ENCODE results near the gene TBC1D9B. TPM values are rescaled to one million over a fixed set of nuclear protein-coding genes. Genes with fewer than 3 reads are reported as not detected.

The TBC1D9B gene
- total RNA-seq, 4 donors from 2014 or later, result 71.4 to 125 (median 100) TPM

DNA sequence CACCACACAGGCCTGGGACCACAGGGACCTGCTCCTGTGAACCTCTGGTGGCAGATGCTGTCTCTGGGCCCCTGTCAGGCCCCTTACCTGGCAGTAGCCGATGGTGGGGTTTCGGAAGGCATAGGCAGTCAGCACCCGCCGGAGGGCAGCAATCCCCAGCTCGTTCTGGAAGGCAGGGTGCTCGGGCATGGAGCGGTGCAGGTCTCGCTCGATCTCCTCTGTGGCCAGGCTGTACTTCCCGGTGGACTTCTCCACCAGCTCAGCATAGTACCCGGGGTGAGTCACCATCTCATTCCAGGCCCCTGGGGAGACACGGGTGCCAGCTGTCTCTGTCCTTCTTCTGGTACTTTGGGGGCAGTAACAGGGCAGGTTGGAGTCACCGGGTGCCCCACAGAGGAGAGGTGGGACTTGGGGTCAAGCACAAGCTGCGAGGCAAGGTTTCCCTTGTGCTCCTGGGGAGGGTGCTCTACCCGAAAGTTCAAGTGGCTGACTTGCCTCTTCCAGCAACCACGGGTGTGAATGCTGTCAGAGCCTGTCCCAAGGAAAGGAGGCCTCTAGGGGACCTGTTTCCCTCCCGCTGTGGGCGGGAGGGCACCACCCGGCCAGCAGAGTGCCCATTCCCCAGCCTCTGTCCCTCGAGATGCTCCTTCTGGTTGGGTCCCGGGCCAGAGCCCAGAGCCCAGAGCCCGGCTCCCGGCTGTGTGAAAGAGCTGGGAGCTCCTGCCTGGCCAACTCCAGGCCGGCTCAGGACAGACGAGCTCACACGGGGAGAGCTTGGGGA, 29.3 kb downstream of the TBC1D9B start:
- no peak for DNase-seq (ENCODE audit: low spot score in 2 of 2)
- 83 to 86% methylated on average over 22 of the region's 26 CpGs for WGBS, 2 donors
- H3K4me3 ChIP-seq (ENCODE audit: low read depth, poor library complexity, severe bottlenecking), result no peak overlapping the region
- intact Hi-C loops (cut with DNase I; ENCODE audit: low total_unique reads), result no loop called here
- TF ChIP-seq, protein P1, sequence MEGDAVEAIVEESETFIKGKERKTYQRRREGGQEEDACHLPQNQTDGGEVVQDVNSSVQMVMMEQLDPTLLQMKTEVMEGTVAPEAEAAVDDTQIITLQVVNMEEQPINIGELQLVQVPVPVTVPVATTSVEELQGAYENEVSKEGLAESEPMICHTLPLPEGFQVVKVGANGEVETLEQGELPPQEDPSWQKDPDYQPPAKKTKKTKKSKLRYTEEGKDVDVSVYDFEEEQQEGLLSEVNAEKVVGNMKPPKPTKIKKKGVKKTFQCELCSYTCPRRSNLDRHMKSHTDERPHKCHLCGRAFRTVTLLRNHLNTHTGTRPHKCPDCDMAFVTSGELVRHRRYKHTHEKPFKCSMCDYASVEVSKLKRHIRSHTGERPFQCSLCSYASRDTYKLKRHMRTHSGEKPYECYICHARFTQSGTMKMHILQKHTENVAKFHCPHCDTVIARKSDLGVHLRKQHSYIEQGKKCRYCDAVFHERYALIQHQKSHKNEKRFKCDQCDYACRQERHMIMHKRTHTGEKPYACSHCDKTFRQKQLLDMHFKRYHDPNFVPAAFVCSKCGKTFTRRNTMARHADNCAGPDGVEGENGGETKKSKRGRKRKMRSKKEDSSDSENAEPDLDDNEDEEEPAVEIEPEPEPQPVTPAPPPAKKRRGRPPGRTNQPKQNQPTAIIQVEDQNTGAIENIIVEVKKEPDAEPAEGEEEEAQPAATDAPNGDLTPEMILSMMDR (IDR thresholded peaks at IDR 0.05), result no peak
- TF ChIP-seq POLR2A (IDR thresholded peaks at IDR 0.05), result no peak

DNA sequence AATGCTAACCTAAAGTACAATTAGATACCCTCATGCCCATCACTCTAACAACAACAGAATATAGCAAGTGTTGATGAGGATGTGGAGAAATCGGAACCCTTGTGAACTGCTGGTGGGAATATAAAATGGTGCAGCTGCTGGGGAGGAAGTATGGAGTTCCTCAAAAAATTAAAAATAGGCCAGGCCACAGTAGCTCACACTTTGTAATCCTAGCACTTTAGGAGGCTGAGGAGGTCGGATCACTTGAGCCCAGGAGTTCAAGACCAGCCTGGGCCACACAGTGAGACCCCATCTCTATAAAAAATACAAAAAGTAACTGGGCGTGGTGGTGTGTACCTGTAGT, 31.1 kb downstream of the TBC1D9B start:
- DNase-seq (ENCODE audit: low spot score in 2 of 2), result no peak
- WGBS, 2 donors, result 97 to 98% methylated on average over 3 of the region's 3 CpGs
- H3K4me3 ChIP-seq (ENCODE audit: low read depth, poor library complexity, severe bottlenecking), result no peak overlapping the region
- intact Hi-C loops (cut with DNase I; ENCODE audit: low total_unique reads), result no loop called here
- no peak for TF ChIP-seq POLR2A (IDR thresholded peaks at IDR 0.05)
- TF ChIP-seq, protein P1 (IDR thresholded peaks at IDR 0.05), result no peak

DNA sequence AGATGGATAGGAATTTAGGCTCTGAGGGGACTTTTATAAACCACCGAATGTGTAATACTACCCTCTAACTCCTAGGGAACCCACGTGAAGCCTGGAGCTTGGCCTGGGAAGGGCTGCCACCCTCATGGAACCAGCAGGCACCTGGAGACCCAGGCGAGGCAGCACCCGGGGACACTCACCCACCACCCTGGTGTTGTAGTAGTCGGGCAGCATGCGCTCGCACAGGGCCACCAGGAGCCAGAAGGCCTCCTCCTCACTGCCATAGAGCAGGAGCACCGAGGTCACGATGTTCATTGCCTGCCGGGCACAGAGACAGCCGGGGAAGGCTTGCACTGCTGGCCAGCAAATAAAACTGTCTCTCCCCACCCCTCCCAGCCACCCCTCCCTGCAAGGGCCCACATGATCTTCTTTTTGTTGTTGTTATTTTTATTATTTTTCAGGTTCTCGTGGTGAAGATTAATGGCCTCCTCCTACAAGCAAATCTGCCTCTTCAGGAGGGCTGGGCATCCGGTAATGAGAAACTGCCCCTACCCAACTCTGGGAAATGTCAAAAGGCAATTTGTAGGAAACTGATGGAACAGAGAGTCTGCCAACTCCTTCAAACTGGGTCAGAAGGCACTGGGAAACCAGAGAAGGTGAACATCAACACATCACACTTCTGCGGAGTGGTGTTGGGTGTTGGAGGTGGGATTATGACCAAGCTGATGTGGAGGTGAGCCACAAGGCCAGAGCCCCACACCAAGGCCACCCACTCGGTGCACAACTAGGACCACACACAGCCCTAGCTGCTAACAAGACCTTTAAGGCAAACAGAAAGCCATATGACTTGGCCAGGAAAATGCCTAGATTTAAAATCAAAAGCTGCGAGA, 31.7 kb downstream of the TBC1D9B start:
- intact Hi-C loops (cut with DNase I; ENCODE audit: low total_unique reads), result no loop called here
- H3K4me3 ChIP-seq (ENCODE audit: low read depth, poor library complexity, severe bottlenecking), result no peak overlapping the region
- TF ChIP-seq POLR2A (IDR thresholded peaks at IDR 0.05), result no peak
- TF ChIP-seq, protein P1 (IDR thresholded peaks at IDR 0.05), result no peak
- WGBS, 2 donors, result 89 to 91% methylated on average over 16 of the region's 16 CpGs
- no peak for DNase-seq (ENCODE audit: low spot score in 2 of 2)

DNA sequence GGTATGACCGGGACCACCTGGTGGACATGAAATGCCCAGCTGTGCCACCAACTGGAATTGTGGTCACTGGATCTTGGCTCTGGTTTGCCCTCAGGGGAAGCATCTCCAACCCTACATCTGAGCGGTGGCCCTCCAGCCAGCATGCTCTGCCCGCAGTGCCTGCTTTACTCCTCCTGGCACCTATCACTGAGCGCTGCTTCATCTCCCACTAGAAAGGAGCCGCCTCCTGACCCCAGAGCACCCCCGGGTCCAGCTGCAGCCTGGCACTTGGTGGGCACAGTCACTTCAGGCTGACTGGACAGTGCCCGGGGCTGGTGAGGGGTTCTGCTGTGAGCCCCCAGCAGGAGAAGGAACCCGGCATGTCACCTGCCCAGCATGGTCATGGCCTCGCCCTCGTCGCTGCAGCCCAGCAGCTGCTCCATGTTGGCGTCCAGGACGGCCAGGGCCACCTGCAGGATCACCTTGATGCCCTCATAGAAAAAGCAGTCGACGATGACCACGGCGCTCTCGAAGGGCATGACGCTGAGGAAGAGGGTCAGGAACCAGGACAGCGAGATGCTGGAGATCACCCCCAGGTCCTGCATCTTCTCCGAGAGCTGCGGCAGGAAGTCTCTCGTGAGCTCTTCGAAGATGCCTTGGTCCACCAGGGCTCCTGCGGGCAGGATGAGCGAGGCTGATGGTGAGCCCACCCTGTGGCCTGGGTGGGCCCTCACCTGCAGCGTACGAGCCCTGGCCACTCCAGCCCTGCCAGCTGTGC, 33.0 kb downstream of the TBC1D9B start:
- no peak overlapping the region for H3K4me3 ChIP-seq (ENCODE audit: low read depth, poor library complexity, severe bottlenecking)
- 94 to 98% methylated on average over 22 to 28 of the region's 28 CpGs for WGBS, 2 donors
- intact Hi-C loops (cut with DNase I; ENCODE audit: low total_unique reads), result no loop called here
- no peak for DNase-seq (ENCODE audit: low spot score in 2 of 2)
- TF ChIP-seq, protein P1 (IDR thresholded peaks at IDR 0.05), result no peak
- TF ChIP-seq POLR2A (IDR thresholded peaks at IDR 0.05), result no peak

DNA sequence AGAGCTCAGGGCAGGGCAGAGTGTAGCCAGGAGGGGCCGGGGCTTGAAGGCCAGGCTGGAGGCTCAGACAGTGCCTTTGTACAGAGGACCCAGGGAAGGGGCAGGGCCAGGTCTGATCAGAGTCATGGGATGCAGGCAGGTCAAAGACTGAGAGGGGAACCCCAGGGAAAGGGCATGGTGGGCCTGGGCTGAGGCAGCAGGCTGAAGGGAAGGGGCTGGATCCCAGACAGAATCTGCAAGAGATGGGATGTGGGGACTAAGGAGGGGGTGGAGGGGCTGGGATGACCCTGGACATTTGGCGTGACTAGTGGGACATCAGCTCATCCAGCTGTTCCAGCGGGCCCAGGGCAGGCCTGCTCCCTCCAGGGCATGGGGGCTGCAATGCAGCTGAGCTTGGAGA, 33.6 kb downstream of the TBC1D9B start:
- intact Hi-C loops (cut with DNase I; ENCODE audit: low total_unique reads), result no loop called here
- TF ChIP-seq POLR2A (IDR thresholded peaks at IDR 0.05), result no peak
- TF ChIP-seq, protein P1 (IDR thresholded peaks at IDR 0.05), result no peak
- 92% methylated on average over 3 of the region's 3 CpGs for WGBS, 2 donors
- no peak overlapping the region for H3K4me3 ChIP-seq (ENCODE audit: low read depth, poor library complexity, severe bottlenecking)
- no peak for DNase-seq (ENCODE audit: low spot score in 2 of 2)

All from lower leg skin (tissue), 4 donors.